Activated CD8-positive, alpha-beta memory T cell treated with anti-CD3 and anti-CD28 coated beads, Interleukin-2, amount 50 U/mL, for 24 hours (primary cell): Measurements from ENCODE around the gene C6orf62.
"Not testable (repeated sequence)": the region's sequence is repeated elsewhere in the genome, so short reads cannot be mapped to it uniquely, and the experiment has no call there.

Experiments
- DNase-seq: peaks from one replicate; pipeline ENCODE4 v3.0.0-alpha.2; 2020; ENCODE audit errors: extremely low read depth

The C6orf62 gene

DNA sequence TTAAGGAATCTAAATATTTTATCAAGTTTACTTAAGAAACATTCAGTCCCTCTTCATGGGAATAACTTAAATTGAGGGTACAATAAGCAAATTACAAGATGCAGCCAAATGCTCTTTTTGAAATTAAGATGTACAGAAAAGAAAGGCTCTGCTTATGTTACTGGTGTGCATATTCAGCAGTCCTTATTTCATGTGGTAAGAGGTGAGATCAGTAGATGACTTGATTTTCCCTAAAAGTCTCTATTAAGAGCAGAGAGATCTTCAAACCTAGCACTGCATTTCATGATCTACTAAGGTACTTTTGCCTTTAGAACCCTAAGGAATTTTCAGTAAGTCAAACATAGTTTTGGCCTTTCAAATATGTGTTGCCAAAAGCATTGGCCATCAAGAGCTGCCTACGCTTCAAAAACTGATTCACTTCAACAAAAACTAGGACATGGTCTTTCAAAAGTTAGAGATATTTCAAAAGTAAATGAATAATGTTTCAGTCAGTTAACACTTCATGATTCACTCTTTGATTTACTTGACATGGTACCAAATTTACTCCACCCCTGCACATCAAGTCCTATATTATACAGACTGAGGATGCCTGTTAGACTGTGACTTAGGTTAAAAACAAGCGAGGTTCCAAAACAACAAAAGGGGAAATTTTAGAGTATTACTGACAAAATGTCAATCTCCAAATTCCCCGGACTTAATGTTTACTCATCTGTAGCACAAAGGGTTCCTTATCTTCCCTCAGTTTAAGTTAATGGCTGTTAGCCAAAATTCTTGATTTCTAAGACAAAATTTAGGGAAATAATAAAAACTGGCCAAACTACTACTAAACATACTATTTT is 19.2 kb downstream of the C6orf62 start:
- no peak for DNase-seq

DNA sequence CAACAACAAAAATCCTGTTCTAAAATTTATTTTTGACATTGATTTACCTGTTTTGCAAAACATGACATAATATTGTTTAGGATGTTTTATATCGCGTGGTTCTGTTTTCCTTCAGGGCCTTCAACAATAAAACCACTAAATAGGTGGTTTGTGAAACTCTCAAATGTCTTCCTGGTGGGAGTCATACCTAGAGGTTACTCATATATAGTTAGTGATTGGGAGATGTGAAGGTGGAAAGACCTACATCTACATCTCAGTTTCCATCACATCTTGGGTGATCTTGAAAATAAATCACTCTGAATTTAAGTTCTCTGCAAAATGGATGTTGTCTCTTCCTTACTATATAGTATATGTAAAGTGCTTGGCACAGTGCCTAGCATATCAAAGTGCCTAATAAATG is 22.9 kb downstream of the C6orf62 start:
- DNase-seq: no peak

DNA sequence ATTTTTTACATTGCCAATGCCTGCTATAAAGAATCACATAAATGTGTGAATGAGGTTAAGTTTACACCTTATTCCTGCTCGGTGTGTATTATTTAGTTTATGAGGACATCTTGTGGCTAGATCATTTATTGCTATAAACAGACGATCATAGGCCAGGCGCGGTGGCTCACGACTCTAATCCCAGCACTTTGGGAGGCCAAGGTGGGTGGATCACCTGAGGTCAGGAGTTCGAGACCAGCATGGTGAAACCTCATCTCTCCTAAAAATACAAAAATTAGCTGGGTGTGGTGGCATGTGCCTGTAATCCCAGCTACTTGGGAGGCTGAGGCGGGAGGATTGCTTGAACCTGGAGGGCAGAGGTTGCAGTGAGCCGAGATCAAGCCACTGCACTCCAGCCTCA is 23.3 kb downstream of the C6orf62 start:
- not testable (repeated sequence) for DNase-seq

DNA sequence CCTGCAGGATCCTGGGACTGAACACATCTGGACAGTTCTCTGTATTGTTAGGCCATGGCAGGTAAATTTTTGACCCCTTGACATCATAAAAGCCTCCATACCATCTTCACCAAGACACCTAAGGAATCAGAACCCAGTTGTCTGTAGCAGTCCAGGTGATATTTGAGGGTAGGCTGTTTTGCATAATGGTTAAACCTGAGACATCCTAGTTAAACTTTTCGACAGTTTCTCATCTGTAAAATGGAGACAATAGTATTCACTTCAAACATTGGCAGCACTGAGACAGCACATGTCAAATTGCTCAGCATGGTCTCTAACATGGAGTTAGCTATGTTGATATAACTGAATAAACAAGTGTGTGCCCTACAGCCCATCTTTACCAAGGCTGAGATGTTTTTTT is 24.8 kb downstream of the C6orf62 start:
- DNase-seq: no peak

DNA sequence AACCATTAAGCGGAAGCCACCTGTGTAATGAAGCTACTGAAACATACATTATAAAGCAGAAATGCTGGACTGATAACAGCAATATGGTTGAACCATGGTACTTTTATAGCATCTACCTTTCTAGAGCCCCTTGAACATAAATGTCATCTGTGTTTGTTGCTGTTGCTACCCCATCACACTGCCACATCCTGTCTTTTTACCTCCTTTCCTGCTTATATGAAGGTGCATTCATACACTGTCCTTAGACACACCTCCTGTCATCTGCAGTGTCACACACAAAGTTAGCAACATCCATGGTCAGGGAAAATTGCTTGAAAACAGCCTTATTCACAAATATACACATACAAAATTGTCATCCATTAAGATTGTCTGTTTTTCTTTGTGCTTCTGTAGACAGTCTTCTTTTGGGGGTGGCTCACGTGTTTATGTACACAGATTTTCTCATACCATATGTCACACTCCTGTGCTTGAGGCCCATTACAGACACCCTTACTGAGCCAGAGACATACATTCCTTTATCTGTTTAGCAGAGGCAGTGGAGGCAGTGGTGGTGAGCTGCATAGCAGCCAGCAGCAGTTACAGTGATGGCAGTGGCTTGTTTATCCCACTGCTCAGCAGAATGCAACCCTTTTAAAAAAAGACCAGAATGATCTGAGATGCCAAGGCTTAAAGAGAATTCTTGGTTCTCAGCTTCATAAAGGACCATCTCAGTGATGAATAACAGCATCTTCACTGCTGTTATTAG is 25.9 kb downstream of the C6orf62 start:
- no peak for DNase-seq

DNA sequence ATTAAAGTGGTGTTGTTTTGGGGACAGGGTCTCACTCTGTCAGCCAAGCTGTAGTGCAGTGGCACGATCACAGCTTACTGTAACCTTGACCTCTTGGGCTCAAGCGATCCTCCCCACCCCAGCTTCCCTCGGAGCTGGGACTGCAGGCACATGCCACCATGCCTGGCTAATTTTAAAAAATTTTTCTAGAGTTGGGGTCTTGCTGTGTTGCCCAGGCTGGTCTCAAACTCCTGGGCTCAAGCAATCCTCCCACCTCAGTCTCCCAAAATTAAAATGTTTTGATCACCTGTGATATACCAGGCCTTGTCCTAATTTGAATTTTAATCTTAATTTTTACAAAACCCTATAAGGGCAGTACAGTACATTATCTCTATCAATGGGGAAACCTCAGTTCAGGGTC is 26.5 kb downstream of the C6orf62 start:
- DNase-seq: no peak

DNA sequence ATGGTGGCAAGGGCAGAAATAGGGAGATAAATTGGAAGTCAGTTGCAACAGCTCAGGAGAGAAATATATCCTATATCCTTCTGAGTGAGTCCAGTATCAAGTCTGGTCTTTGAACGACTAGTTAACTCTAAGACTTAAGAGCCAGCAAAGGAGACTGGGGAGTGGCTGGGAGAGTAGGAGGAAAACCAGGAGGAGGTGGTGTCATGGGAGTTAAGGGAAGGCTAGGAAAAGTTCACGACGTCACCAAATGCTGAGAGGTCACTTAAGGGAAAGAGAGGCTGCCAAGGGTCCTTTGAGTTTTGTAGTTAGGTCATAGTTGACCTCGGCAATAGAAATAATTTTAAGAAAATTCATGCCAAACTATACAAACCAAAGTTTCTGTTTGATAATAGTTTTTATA is 27.0 kb downstream of the C6orf62 start:
- DNase-seq: no peak

DNA sequence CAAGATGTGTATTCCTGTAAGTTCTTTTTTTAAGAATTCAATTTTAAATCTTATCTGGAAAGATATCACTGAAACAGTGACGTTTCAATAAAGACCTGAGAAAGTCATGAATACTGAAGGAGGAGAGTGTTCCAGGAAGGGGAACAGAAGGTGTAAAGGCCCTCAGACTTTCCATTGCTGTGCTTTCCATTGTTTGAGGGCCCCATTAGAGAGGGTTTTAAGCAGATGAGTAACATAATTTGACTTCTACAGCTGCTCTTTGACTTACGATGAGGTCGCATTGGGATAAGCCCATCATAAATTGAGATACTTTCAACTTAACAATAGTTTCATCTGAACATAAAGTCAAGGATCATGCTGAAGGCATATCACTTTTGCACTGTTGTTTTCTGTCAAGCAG is 27.4 kb downstream of the C6orf62 start:
- DNase-seq: no peak

DNA sequence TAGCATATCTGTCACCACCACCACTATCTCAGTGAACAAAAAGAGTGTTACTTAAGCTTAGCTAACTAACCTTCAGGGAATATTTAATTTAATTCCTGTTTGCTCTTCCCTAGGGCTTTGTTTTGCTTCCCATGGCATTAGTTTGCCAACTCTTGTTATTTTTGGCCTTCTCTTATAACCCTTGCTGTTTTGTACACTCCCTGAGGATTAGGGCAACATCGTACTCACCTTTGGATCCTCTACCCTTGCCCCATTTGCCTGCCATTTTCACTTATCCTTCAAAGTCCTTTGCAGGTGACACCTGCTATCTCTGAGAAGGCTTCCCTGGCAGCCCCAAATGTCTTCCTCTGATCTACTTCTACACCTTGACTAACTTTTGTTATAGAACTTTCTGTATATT is 28.4 kb downstream of the C6orf62 start:
- no peak for DNase-seq

DNA sequence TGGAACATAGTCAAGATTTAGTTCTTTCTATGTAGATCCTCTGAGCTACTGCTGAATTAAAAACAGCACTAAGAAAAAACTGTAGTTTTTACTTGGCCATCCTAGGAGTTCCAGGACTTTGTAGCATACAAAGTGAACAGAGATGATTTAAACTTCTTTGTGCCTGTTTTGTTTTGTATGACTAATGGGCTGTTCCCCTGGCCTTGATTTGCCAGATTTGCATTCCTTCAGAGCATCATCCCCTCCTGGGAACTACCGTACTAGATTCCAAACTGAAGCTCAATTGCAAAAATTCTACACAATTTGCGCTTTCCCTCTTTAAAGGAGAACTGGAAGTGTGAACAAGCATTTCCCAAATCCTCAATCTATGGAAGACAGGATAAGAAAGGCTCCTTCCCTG is 29.0 kb downstream of the C6orf62 start:
- no peak for DNase-seq

DNA sequence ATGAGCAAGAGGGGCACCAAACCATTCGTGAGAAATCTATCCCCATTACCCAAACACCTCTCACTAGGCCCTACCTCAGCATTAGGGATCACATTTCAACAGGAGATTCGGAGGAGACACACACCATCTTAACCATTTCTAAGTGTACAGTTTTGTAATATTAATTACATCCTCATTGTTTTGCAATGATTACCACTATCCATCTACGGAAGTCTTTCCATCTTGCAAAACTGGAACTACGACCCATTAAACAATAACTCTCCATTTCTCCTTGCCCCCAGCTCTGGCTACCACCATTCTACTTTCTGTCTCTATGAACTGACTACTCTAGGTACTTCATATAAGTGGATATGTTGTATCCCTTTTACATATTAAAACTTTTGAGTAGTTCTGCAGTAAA is 32.0 kb downstream of the C6orf62 start:
- no peak for DNase-seq

DNA sequence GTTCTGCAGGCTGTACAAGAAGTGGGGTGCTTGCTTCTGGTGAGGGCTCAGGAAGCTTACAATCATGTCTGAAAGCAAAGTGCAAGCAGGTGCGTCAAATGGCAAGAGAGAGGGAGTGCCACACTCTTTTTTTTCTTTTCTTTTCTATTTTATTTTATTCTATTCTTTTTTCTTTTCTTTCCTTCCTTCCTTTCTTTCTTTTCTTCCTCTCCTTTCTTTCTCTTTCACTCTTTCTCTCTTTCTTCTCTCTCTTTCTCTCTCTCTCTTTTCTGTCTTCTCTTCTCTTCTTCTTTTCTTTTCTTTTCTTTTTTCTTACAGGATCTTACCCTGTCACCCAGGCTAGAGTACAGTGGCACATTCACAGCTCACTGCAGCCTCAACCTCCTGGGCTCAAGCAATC is 32.5 kb downstream of the C6orf62 start:
- DNase-seq: no peak

DNA sequence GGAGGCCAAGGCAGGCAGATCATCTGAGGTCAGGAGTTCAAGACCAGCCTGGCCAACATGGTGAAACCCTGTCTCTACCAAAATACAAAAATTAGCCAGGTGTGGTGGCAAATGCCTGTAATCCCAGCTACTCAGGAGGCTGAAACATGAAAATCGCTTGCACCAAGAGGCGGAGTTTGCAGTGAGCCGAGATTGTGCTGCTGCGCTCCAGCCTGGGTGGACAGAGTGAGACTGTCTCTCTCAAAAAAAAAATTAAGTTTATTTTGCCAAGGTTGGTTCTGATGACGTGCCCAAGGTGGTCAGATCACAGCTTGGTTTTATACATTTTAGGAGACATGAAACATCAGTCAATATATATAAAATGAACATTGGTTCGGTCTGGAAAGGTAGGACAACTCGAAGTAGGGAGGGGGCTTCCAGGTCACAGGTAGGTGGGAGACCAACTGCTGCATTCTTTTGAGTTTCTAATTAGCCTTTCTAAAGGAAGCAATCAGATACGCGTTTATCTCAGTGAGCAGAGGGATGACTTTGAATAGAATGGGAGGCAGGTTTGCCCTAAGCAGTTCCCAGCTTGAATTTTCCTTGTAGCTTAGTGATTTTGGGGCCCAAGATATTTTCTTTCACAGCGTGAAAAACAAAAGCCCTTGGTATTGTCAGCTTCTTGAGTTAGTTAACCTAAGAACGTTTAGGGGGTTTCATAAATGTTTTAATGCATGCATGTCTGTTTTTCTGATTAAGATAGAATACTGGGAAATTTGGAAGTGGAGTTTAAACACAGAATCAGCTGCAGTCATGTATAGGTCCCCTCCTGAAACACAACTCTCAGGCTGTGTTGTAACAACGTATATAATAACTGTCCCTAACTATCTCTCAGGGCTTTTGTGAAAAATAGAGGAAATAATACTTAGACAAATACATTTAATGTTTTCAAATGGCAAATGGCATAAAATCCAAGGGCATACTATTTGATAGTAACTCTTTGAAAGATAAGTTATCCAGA is 35.4 kb downstream of the C6orf62 start:
- no peak for DNase-seq

DNA sequence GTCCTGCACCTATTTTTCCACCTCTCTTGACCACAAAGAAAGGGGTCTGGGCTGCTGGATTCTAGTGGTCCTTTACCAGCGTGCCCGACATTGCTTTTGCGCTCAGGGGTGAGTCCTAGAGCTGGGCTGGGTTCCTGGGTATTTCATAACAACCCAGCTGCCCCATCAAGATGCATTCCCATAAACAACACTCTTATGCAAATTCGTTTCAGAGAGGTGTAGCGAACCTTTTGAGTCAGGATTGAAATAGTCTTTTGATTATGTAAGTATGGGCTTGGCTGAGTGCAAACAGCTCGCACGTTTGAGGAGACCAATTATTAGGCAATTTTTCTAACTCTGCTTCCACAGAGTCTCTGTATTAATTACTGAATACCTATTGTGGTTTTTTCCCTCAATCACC is 38.4 kb downstream of the C6orf62 start:
- DNase-seq: no peak

DNA sequence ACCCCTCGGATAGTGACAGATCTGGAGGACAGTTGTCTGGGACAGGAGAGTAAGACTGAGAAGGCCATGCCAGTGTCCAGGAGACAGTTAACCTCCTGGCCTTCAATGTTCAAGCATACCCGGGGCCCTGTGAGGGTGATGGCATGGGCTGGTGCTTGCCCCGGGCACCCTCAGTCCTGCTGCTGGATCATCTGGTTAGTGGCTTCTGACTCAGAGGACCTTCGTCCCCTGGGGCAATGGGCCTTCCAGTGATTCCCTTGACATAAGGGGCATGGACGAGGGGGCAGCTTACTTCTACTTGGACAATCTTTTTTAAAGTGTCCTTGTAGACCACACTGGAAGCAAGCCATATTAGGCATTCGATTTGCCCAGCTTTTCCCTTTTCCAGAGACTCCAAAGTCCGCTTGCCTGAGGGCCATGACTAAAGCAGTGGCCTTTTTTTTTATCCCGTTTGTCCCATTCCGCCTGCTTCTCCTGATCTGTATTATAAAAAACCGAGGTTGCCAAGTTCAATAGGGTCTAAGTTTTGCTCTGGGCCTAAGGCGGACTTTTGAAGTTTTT is 40.1 kb downstream of the C6orf62 start:
- not testable (repeated sequence) for DNase-seq

DNA sequence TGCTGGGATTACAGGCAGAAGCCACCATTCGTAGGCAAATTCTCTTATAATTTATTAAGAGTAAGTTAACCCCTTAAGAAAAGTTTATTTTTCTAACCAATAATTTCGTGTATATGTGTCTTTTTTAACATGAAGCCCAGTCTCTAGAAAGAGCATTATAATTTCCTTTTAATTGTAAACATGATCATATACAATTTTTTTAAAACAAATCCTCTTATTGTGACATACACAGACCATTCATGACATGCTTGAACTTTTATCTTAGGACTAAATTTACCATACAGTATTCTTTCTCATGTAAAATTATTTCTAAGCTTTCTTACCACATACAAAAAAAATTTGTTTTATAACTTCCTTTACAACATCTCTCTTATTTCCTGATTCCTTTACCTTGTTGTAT is 45.3 kb downstream of the C6orf62 start:
- DNase-seq: no peak

DNA sequence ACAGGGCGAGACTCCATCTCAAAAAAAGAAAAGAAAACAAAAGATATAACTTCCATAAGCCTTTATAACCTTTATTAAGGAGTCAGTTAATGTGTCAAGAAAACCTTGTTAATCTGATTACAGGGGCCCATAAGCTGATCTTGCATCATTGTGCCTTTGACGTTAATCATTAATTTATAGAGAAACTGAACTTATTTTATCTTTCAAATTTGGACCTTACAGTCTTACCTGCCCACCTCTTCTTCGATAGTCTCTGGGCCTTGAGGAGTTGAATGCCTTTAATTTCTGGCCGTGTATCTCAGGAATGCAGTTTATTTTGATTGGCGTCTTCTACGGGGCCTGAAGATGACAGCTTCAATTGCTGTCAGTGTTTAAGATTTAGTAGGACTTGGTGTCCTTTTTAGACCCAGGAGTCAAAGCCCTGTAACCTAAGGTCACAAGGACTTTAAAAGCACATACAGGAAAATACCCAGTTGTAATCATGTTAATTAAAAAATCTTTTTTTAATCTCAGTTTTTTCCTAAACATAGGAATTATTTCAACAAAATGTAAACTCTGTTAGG is 46.3 kb downstream of the C6orf62 start:
- DNase-seq: no peak

DNA sequence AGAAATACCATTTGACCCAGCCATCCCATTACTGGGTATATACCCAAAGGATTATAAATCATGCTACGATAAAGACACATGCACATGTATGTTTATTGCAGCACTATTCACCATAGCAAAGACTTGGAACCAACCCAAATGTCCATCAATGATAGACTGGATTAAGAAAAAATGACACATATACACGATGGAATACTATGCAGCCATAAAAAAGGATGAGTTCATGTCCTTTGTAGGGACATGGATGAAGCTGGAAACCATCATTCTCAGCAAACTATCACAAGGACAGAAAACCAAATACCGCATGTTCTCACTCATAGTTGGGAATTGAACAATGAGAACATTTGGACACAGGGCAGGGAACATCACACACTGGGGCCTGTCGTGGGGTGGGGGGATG is 47.9 kb downstream of the C6orf62 start:
- not testable (repeated sequence) for DNase-seq

DNA sequence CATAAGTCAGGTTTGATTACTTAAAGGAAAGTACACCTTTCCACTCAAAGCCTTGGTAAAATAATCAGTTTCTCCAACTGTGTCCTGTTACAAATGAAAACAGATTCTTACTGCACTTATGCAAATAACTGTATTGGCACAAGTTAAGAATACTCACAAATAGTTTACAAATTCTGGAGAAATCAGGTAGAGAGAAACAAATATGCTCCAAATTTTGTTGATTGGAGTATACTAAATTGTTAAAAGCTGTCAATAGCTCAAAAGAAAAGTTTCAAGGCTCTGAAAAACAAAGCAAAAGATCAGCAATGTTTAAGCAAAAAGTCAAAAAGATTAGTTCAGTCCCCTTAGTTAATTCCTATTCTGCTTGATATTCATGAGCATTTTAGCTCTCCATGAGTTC is 48.5 kb downstream of the C6orf62 start:
- DNase-seq: not testable (repeated sequence)

DNA sequence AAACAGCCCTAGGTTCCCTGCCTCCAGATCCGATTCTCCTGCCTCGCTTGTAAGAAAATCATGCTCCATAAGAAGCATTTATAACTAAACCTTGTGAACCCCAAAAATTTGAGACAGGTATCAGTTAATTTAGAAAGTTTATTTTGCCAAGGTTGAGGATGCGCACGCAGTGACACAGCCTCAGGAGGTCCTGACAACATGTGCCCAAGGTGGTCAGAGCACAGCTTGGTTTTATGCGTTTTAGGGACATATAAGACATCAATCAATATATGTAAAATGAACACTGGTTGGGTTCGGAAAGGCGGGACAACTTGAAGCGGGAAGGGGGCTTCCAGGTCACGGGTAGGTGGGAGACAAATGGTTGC is 50.0 kb downstream of the C6orf62 start:
- no peak for DNase-seq
